LNCAP (cell line): ENCODE results near the gene C17orf67.

Experiments used
- TF ChIP-seq, protein P1 (sequence below): fragments of 450-650 bp; IDR thresholded peaks from 2 replicates; pipeline ENCODE4 v1.5.1; 2017; ENCODE audit warnings: mild to moderate bottlenecking

Gene C17orf67

DNA sequence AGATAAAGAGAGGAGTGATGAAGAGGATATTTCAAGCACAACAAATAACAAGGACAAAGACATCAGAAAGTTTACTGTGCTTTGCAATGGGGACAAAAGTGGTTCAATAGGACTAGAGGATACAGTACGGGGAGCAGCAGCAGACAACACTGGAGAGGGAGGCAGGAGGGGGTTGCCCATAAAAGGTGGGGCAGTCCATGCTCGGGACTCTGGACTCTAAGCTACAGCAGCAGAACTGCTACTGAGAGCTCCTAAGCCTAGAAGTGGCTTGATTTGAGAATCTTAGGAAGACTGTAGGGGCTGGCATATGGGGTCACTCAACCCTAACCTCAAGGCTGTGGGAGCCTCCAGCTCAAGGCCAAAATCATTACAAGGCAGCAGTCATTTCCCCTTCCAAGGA lies 62.2 kb downstream of the C17orf67 start:
- TF ChIP-seq, protein P1, sequence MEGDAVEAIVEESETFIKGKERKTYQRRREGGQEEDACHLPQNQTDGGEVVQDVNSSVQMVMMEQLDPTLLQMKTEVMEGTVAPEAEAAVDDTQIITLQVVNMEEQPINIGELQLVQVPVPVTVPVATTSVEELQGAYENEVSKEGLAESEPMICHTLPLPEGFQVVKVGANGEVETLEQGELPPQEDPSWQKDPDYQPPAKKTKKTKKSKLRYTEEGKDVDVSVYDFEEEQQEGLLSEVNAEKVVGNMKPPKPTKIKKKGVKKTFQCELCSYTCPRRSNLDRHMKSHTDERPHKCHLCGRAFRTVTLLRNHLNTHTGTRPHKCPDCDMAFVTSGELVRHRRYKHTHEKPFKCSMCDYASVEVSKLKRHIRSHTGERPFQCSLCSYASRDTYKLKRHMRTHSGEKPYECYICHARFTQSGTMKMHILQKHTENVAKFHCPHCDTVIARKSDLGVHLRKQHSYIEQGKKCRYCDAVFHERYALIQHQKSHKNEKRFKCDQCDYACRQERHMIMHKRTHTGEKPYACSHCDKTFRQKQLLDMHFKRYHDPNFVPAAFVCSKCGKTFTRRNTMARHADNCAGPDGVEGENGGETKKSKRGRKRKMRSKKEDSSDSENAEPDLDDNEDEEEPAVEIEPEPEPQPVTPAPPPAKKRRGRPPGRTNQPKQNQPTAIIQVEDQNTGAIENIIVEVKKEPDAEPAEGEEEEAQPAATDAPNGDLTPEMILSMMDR: no peak

DNA sequence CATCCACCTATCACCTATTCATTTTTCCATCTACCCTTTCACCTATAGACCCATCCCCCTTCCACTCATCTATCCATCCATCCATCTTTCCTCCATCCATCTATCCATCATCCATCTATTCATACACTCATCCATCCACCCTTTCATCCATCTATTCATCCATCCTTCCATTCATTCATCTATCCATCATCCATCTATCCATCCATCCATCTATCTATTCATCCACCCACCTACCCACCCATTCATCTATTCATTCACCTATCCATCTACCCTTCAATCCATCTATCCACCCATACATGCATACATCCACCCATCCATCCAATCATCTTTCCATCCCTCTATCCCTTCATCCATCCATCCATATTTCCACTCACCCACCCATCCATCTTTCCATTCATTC lies 63.3 kb downstream of the C17orf67 start:
- TF ChIP-seq, protein P1: no peak

DNA sequence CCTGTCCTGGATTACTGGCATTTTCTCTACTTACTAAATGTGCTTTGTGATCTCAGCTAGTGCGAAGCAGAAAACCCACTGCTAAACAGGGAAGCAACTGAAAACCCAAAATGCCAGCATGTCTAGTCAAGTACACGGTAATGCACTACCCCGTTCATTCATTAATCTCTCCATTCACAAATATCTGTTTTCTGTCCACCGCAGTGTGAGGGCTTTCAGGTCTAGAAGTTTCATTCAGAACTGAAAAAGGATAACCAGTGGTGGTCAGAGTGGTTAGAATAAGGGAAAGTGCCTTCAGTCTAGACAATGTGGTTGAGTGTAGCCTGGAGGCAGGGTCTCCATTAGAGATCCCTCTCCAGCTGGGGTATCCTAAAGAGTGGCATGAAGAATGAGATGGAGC lies 68.3 kb downstream of the C17orf67 start:
- TF ChIP-seq, protein P1: no peak

DNA sequence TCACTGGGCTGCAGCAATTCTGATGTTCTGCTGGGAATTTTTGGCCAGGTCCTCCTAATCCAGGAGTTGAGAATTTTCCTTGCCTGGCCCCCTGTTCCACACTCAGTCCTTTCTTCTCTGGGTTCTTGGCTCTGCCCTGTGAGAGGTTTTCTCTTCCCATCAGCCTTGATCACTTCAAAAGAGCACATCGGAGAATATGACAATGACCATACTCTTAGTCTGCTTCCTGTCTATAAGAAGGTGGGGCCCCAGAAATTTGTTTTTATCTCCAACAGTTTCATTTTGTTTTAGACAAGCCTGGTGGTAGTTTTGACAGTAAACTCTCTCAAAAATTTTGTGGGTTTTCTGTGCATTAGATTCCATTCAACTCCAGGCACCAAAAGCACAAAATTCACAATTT lies 70.7 kb downstream of the C17orf67 start:
- TF ChIP-seq, protein P1: no peak

DNA sequence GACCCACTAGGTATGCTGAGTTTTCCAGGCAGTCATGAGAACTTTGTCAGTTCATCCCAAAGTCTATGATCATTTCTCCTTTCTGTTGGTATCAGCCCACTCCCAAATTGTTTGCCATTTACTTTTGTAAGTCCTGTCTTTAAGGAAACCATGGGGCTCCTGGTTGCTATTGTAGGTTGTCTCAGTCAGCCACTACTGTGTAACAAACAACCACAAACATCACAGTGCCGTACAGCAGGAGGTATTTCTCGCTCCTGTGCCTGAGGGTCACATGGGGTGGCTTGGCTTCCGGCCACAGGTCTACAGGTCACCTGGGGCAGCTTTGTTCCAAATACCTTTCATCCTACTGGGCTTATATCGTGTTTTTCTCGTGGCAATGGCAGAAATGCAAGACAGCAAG lies 71.6 kb downstream of the C17orf67 start:
- TF ChIP-seq, protein P1: no peak

DNA sequence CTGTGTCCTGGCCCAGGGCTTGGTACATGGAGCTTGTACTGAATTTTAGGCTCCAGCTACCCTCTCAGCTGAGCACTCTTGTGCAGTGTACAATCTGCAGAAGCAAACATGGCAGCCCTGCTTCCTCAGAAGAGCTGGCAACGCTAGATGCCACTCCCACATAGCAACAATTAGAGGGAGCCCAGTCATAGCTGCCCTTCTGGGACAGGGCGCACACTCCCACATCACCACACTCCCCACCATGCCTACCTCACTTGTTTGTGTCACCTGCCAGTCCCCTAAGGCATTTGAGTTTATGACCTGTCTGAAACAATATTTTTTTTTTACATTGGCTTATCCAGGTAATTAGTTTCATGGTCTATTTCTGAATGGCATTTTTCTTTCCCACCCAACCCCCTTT lies 72.3 kb downstream of the C17orf67 start:
- TF ChIP-seq, protein P1: no peak

DNA sequence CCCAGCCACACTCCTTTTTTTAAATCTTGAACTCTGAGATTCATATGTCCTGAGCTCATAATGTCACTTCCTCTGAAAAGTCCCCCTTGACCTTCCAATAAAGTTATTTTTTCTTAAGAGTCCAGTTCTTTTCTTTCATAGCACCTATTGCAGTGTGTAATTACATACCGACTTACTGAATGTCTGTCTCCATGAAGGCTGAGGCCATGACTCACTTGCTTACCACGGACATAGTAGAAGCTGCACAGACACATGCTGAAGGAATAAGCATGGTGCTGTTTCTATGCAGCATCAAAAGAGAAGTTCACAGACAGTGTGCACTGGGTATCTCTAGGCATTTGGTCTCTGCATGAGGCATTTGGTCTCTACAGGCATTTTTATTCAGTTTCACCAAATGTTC lies 77.2 kb downstream of the C17orf67 start:
- TF ChIP-seq, protein P1: no peak

DNA sequence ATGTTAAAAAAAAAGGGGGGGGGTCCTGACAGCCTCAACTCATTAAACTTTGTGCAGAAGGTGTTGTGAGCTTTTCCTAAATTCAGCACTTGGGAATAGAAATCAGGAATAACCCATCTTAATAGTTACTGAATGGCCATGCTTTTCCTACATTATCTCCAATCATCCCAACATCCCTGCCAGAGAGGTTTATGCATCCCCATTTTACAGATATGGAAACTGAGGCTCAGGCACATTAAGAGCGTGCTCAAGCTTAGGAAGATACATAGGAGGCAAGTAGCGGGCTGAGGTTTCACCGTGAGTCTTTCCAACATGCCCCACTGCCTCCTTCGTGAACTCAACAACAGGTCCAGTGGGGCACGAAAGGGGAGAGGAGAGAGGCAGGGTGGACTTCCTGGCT lies 78.4 kb downstream of the C17orf67 start:
- TF ChIP-seq, protein P1: no peak
